ENCODE measurements around the gene KCNIP1. TPM values are rescaled to one million over a fixed set of nuclear protein-coding genes. Genes with fewer than 3 reads are reported as not detected.

Gene KCNIP1
- total RNA-seq, 2 donors from 2014 or later = 1.6 to 13.5 TPM

GRCh38 chr5:170532935-170533334 is 29.1 kb downstream of the KCNIP1 start:
- WGBS = 82% methylated on average over 3 of the region's 3 CpGs
- no peak for TF ChIP-seq CTCF (IDR thresholded peaks at IDR 0.05)
- TF ChIP-seq POLR2AphosphoS5 (IDR thresholded peaks at IDR 0.05) = no peak
- TF ChIP-seq POLR2A (IDR thresholded peaks at IDR 0.05) = no peak
- no peaks in the 10 kb centered on the region for H3K4me1 ChIP-seq (replicated peaks)

GRCh38 chr5:170533383-170533782 is 29.6 kb downstream of the KCNIP1 start:
- no peak overlapping the region for H3K4me3 ChIP-seq
- H3K9me3 ChIP-seq = no peaks in the 10 kb centered on the region
- H3K27ac ChIP-seq = no peak overlapping the region
- DNase-seq (ENCODE audit: low spot score) = no peak
- TF ChIP-seq POLR2AphosphoS5 (IDR thresholded peaks at IDR 0.05) (no peak), POLR2A (IDR thresholded peaks at IDR 0.05) (no peak), CTCF (IDR thresholded peaks at IDR 0.05) (no peak)
- H3K36me3 ChIP-seq = no peaks in the 10 kb centered on the region
- 68% methylated on average over 5 of the region's 5 CpGs for WGBS
- H3K4me1 ChIP-seq (replicated peaks) = no peaks in the 10 kb centered on the region
- H3K27me3 ChIP-seq (replicated peaks; ENCODE audit: insufficient read depth) = no peaks in the 10 kb centered on the region
- intact Hi-C loops (cut with DNase I) = no loop called here

More at GRCh38 chr5:170532935-170533334, 29.1 kb downstream of the KCNIP1 start:
- Histone ChIP-seq H3K27ac (no peak overlapping the region), H3K4me3 (no peak overlapping the region), H3K9me3 (no peaks in the 10 kb centered on the region), H3K36me3 (no peaks in the 10 kb centered on the region), H3K27me3 (replicated peaks; ENCODE audit: insufficient read depth) (no peaks in the 10 kb centered on the region)
- no peak for DNase-seq (ENCODE audit: low spot score)
- intact Hi-C loops (cut with DNase I) = no loop called here

DNA sequence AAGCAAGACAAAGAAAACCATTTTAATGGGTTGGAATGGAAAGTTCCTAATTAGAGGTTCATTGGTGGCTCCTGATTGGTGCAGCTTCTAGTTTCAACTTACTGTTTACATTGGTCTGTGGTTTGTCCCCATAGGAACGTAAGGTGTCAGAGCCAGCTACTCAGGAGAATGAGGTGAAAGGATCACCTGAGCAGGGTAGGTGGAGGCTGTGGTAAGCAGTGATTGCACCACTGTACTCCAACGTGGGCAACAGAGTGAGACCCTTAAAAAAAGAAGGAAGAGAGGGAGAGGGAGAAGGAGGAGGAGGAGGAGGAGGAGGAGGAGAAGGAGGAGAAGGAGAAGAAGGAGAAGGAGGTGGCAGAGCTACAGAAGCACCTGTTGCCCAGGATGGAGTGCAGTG is 30.4 kb downstream of the KCNIP1 start:
- Histone ChIP-seq H3K36me3 (no peaks in the 10 kb centered on the region), H3K27ac (no peak overlapping the region), H3K4me3 (no peak overlapping the region), H3K27me3 (replicated peaks; ENCODE audit: insufficient read depth) (no peaks in the 10 kb centered on the region), H3K4me1 (replicated peaks) (no peaks in the 10 kb centered on the region), H3K9me3 (no peaks in the 10 kb centered on the region)
- intact Hi-C loops (cut with DNase I) = no loop called here
- TF ChIP-seq POLR2A (IDR thresholded peaks at IDR 0.05) = no peak
- peak; percentile 45 for TF ChIP-seq POLR2AphosphoS5 (IDR thresholded peaks at IDR 0.05)
- peak; percentile 19 for DNase-seq (ENCODE audit: low spot score)
- WGBS = 23% methylated on average over 2 of the region's 2 CpGs

GRCh38 chr5:170534941-170535340 is 31.1 kb downstream of the KCNIP1 start:
- TF ChIP-seq CTCF (IDR thresholded peaks at IDR 0.05) (no peak), POLR2AphosphoS5 (IDR thresholded peaks at IDR 0.05) (no peak), POLR2A (IDR thresholded peaks at IDR 0.05) (no peak)
- no peak overlapping the region for H3K4me3 ChIP-seq
- no peaks in the 10 kb centered on the region for H3K36me3 ChIP-seq
- 92% methylated on average over 7 of the region's 7 CpGs for WGBS
- H3K9me3 ChIP-seq = no peaks in the 10 kb centered on the region
- no peaks in the 10 kb centered on the region for H3K4me1 ChIP-seq (replicated peaks)
- H3K27me3 ChIP-seq (replicated peaks; ENCODE audit: insufficient read depth) = no peaks in the 10 kb centered on the region
- no peak for DNase-seq (ENCODE audit: low spot score)
- no peak overlapping the region for H3K27ac ChIP-seq
- intact Hi-C loops (cut with DNase I) = no loop called here

- Histone ChIP-seq H3K4me1 (replicated peaks) (no peaks in the 10 kb centered on the region), H3K27ac (no peak overlapping the region), H3K4me3 (no peak overlapping the region), H3K9me3 (no peaks in the 10 kb centered on the region), H3K27me3 (replicated peaks; ENCODE audit: insufficient read depth) (no peaks in the 10 kb centered on the region), H3K36me3 (no peaks in the 10 kb centered on the region)
- WGBS = 69% methylated on average over 4 of the region's 4 CpGs
- TF ChIP-seq POLR2A (IDR thresholded peaks at IDR 0.05) (no peak), POLR2AphosphoS5 (IDR thresholded peaks at IDR 0.05) (no peak), CTCF (IDR thresholded peaks at IDR 0.05) (no peak)
- intact Hi-C loops (cut with DNase I) = no loop called here
- DNase-seq (ENCODE audit: low spot score) = no peak
Observed at GRCh38 chr5:170536525-170536924, 32.7 kb downstream of the KCNIP1 start.
